HG02798 (cell line): ENCODE data around the gene TARDBP.
"Not testable (repeated sequence)": the region's sequence is repeated elsewhere in the genome, so short reads cannot be mapped to it uniquely, and the experiment has no call there.

ENCODE experiments used
- ATAC-seq: cut with Tn5 transposase; IDR thresholded peaks from one replicate; pipeline ENCODE4 v1.9.1; 2021; ENCODE audit warnings: mild to moderate bottlenecking; ENCODE audit not compliant: unreplicated experiment, poor library complexity

The TARDBP gene

GRCh38 chr1:11041048-11041447, 28.6 kb downstream of the TARDBP start:
- ATAC-seq = no peak

GRCh38 chr1:11042065-11042464, 29.6 kb downstream of the TARDBP start:
- ATAC-seq = no peak

- no peak for ATAC-seq
These were observed 30.8 kb downstream of the TARDBP start for GRCh38 chr1:11042995-11043874.

DNA sequence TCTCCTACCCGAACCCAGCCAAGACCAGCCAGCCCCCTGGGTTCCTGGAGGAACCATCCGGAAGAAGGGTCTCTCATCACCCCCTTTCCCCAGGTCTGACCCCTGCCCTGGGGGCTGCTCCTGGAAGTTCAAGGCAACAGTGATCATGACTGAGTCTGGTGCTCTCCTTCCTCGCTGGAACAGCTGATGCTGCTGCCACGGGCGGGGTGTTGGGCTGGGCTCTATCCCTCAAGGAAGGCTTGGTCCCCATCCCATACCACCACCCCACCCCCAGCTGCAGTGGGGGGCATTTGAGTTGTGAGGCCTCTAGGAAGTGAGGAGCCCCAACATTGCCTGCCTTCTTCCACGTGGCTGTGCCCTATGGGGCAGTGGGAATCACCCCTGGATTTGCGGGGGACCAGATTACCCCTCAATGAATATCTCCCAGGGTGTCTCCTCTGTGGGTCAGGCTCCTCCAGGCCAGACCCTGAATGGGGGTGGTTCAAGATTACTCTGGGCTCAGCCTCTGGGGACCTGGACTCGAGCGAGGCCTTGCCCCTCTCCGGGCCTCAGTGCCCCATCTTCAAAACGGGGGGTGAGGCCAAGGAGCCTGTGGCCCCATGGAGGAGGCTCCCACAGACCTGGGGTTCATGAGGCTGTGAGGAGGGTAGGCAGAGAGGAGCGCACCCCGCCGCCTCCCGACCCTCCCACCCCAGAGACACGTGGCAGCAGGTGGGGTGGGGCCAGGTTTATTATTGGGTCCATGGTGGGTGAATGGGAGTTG, 31.8 kb downstream of the TARDBP start:
- ATAC-seq = no peak

GRCh38 chr1:11044849-11045427, 32.5 kb downstream of the TARDBP start:
- ATAC-seq = no peak

GRCh38 chr1:11045428-11046269, 33.2 kb downstream of the TARDBP start:
- no peak for ATAC-seq

DNA sequence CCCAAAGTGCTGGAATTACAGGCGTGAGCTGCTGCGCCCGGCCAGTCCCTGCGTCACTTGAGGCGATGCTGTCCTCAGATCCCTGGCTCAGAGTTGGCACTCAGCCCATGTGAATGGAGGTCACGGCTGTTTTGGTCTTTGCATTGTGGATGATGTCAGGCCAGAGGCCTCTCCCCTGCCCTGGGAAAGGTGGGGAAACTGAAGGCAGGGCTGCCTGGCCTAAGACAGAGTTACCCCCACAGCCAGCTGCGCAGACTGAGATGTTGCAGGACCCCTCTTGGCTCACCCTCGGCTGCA, 33.8 kb downstream of the TARDBP start:
- no peak for ATAC-seq

- no peak for ATAC-seq
These were observed 34.3 kb downstream of the TARDBP start, which contains the start of gene MASP2 for GRCh38 chr1:11046625-11047365. Gene MASP2, minus strand, starts transcription at chr1:11047239. Its CDS starts 32 bp downstream, at chr1:11047207.

- ATAC-seq = not testable (repeated sequence)
These were observed 38.7 kb downstream of the TARDBP start for GRCh38 chr1:11051121-11051520.

- no peak for ATAC-seq
These were observed 39.5 kb downstream of the TARDBP start for GRCh38 chr1:11051781-11052511.

DNA sequence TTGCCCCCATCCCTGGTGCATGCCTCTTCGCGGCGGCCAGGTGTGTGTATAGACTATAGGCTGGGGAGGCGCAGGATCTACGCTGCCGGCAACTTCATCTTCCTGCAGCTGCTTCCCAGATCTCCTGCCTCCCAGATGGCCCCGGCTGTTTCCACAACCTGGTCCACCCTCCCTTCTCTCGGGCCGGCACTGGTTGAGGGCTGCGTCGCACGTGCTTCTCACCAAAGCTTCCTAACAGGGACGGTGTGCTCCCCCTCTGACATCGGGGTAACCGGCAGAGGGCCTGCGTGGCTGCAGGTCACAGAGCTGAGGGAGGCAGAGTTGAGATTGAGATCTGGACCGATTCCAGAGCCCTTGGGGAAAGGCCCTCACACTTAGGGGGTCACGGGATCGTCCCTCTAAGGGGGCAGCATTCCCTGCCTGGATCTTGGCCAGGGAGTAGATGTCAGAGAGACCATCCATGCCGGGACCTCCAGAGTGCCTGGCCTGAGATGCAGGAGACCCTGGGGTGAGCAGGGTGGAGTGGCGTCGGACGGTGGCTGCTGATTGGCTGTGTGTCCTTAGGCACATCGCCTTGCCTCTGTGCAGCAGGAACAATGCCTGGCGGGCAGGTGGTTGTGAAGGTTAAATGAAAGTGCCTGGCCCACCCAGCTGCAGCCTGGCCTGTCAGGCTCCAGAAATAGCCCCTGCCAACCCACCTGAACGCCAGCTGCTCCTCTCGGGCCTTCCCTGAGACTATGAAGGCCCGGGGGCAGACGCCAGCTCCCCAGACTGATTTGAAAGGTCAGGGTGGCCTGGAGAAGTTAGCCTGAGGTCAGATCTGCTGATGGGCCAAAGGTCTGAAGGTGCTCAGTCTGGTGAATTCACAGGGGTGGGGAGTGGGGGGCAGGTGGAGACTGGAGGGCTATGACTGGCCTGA, 40.6 kb downstream of the TARDBP start:
- no peak for ATAC-seq

DNA sequence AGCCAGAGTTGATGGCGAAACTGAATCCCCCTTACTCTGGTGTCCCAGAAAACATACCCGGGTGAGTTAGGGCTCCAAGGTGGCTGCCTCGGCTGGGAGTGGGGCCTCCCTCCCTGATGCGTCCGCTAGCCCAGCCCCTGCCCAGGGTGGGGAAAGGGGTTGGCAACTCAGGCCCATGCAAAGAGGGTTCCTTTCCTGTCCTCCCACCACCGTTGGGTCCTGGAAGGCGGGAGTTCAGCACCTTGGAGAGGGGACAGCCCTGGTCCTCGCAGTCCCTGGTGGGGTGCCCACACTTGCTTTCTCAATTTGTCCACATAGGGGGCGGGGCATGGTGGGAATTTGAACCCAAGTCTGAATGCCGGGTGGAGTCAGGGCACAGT, 41.3 kb downstream of the TARDBP start:
- no peak for ATAC-seq

DNA sequence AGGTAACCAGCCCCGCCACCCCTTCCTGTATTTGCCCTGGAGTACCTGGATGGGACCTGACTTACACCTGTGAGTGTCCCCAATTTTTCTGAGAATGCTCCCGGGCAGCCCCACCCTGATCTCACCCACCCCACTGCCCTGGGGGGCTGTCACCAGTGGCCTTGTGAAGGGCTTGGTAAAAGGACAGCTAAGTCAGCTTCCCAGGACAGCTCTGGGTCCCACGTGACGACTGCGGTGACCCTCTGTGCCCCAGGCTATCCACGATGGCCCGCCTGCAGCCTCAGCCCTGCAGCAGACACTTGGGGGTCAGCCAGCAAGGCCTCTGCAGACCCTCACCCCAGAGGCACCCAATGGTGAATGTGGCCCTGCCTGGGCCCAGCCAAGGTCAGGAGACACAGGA, 41.7 kb downstream of the TARDBP start:
- no peak for ATAC-seq

- ATAC-seq = no peak
These were observed 42.2 kb downstream of the TARDBP start for GRCh38 chr1:11054666-11055065.

DNA sequence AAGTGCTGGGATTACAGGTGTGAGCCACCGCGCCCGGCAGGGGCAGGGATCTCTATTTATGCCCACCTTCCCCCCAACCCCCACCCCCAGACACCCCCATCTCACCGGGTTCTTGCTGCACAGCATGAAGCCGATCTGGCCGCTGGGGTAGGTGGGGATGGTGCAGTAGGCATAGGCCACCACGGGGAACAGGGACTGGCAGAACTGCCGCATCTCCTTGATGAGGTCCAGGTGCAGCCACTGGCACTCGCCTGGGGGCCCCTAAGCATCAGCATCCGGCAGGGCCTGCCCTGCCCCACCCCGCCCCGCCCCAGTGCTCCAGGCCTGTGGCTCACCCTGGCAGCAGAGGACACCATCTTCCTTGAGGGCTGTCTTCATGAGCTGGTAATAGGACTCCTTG, 43.2 kb downstream of the TARDBP start:
- ATAC-seq = no peak

- no peak for ATAC-seq
These were observed 44.0 kb downstream of the TARDBP start for GRCh38 chr1:11056504-11056903.

DNA sequence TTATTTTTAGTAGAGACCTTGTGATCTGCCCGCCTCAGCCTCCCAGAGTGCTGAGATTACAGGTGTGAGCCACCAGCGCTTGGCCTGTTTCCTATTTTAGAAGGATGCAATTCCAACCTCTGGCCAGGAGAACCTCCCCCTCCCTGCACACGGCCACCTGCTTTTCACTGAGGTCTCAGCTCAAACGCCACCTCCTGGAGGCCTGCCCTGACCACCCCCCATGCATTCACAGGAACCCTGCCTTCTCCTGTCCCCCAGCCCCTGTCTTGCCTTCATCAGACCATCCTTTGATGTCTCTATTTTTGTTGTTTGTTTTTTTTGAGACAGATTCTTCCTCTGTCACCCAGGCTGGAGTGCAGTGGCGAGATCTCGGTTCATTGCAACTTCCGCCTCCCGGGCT, 45.0 kb downstream of the TARDBP start:
- no peak for ATAC-seq

DNA sequence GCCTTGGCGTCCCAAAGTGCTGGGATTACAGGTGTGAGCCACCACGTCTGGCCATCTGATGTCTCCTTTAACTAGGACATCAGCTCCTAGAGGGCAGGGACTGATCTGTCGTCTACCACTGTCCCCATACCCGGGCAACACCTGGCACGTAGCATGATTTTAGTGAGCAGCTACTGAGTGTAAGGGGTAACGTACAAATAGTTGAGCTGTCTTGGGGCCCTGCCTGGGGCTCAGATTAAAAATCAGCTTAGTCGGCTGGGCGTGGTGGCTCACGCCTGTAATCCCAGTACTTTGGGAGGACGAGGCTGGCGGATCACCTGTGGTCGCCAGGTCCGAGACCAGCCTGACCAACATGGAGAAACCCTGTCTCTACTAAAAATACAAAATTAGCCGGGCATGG, 45.6 kb downstream of the TARDBP start:
- no peak for ATAC-seq
